PFSK-1 (cell line): ENCODE results near the gene PFKP.

ENCODE experiments used
- FOXP2 ChIP-seq: optimal IDR thresholded peaks from 2 replicates; pipeline ENCODE3; 2011; ENCODE audit warnings: borderline replicate concordance, control low read depth, inconsistent platforms; ENCODE audit not compliant: insufficient read depth; ENCODE audit errors: extremely low read length, extremely low read depth
- POLR2AphosphoS5 ChIP-seq: IDR thresholded peaks from 2 replicates; pipeline ENCODE4 v1.6.1; 2012; ENCODE audit warnings: low read depth, mild to moderate bottlenecking, control low read depth, low read length, moderate library complexity
- TAF1 ChIP-seq: IDR thresholded peaks from 2 replicates; pipeline ENCODE4 v1.6.1; 2012; ENCODE audit warnings: low read length, control low read depth, borderline replicate concordance; ENCODE audit not compliant: insufficient read depth
- TF ChIP-seq, protein P1 (sequence below), 2 experiments: IDR thresholded peaks; 2 replicates each; pipeline versions ENCODE4 v1.6.1 to v1.8.0; 2011 to 2012; ENCODE audit warnings: low read depth in 2 of 2, low read length in 2 of 2, control low read depth in 1 of 2, inconsistent platforms in 1 of 2, mild to moderate bottlenecking in 1 of 2, moderate library complexity in 1 of 2; ENCODE audit not compliant: insufficient read depth in 1 of 2

DNA sequence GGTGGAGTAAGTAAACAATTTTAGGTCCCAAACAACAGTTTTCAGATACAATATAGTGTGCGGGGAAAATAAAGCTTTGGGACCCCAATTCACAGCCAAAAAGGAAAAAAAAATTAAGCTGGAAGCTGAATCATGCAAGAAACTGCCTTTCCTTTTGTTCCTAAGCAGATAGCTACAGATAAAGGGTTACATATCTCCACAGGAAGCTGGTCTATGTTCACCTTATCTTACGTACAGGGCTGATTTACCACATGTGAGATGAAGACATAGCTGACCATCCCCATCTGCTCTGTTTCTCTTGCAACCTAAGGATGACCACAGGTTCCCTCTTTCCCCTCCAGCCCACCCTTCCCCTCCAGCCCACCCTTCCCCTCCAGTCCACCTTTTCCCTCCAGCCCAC lies 14.2 kb upstream of the PFKP start:
- TF ChIP-seq FOXP2 (no peak), POLR2AphosphoS5 (no peak), TAF1 (no peak)
- TF ChIP-seq, protein P1, sequence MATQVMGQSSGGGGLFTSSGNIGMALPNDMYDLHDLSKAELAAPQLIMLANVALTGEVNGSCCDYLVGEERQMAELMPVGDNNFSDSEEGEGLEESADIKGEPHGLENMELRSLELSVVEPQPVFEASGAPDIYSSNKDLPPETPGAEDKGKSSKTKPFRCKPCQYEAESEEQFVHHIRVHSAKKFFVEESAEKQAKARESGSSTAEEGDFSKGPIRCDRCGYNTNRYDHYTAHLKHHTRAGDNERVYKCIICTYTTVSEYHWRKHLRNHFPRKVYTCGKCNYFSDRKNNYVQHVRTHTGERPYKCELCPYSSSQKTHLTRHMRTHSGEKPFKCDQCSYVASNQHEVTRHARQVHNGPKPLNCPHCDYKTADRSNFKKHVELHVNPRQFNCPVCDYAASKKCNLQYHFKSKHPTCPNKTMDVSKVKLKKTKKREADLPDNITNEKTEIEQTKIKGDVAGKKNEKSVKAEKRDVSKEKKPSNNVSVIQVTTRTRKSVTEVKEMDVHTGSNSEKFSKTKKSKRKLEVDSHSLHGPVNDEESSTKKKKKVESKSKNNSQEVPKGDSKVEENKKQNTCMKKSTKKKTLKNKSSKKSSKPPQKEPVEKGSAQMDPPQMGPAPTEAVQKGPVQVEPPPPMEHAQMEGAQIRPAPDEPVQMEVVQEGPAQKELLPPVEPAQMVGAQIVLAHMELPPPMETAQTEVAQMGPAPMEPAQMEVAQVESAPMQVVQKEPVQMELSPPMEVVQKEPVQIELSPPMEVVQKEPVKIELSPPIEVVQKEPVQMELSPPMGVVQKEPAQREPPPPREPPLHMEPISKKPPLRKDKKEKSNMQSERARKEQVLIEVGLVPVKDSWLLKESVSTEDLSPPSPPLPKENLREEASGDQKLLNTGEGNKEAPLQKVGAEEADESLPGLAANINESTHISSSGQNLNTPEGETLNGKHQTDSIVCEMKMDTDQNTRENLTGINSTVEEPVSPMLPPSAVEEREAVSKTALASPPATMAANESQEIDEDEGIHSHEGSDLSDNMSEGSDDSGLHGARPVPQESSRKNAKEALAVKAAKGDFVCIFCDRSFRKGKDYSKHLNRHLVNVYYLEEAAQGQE (IDR thresholded peaks at IDR 0.05; ENCODE audit: insufficient read depth in 1 of 2, low read depth in 2 of 2, low read length in 2 of 2), result no peak
